Keratinocyte (primary cell): ENCODE measurements around the gene NEGR1. TPM values are rescaled to one million over a fixed set of nuclear protein-coding genes. Genes with fewer than 3 reads are reported as not detected.

ENCODE experiments used
- DNase-seq: peaks from one replicate; pipeline ENCODE4 v3.0.0-alpha.2; 2011; ENCODE audit warnings: low read depth, missing footprints, low spot score
- FAIRE-seq: peaks from 2 replicates; lab custom pipeline; 2011; peaks lifted over from hg19 to GRCh38; lab: Jason Lieb, UNC
- H2AFZ ChIP-seq: 2 replicates; pipeline ENCODE4 v1.6.0; 2012; ENCODE audit warnings: low read length, control low read depth, inconsistent platforms; ENCODE audit not compliant: control insufficient read depth
- H3K27ac ChIP-seq: 2 replicates; pipeline ENCODE4 v1.5.1; 2011; ENCODE audit warnings: low read length; ENCODE audit not compliant: control insufficient read depth, insufficient read depth
- H3K27me3 ChIP-seq: 3 replicates; pipeline ENCODE4 v1.6.0; 2011; ENCODE audit warnings: low read length; ENCODE audit not compliant: control insufficient read depth, insufficient read depth; ENCODE audit errors: extremely low read depth
- H3K36me3 ChIP-seq, 2 experiments: 2 replicates in 1 of 2; 3 replicates in 1 of 2; pipeline ENCODE4 v1.5.1; 2011; ENCODE audit warnings: low read length in 2 of 2, mild to moderate bottlenecking in 1 of 2; ENCODE audit not compliant: control insufficient read depth in 2 of 2, insufficient read depth in 2 of 2; ENCODE audit errors: extremely low read depth in 1 of 2
- H3K4me1 ChIP-seq: 3 replicates; pipeline ENCODE4 v1.5.1; 2011; ENCODE audit warnings: low read length; ENCODE audit not compliant: control insufficient read depth, insufficient read depth; ENCODE audit errors: extremely low read depth
- H3K4me2 ChIP-seq: 3 replicates; pipeline ENCODE4 v1.6.0; 2011; ENCODE audit warnings: low read depth, low read length; ENCODE audit not compliant: control insufficient read depth, insufficient read depth; ENCODE audit errors: extremely low read depth
- H3K4me3 ChIP-seq, 3 experiments: fragments of 200-600 bp in 1 of 3; sonication (generic) in 1 of 3; 2 replicates in 2 of 3; 3 replicates in 1 of 3; pipeline ENCODE4 v1.5.1; 2011 to 2016; ENCODE audit warnings: low read length in 3 of 3, mild to moderate bottlenecking in 3 of 3, control low read depth in 2 of 3, inconsistent platforms in 1 of 3, low read depth in 1 of 3, mixed read lengths in 1 of 3, mixed run types in 1 of 3, moderate library complexity in 1 of 3; ENCODE audit not compliant: control insufficient read depth in 2 of 3, insufficient read depth in 2 of 3; ENCODE audit errors: extremely low read depth in 1 of 3
- H3K79me2 ChIP-seq: 2 replicates; pipeline ENCODE4 v1.6.0; 2012; ENCODE audit warnings: low read length; ENCODE audit not compliant: control insufficient read depth, insufficient read depth
- H3K9ac ChIP-seq: 3 replicates; pipeline ENCODE4 v1.6.0; 2011; ENCODE audit warnings: low read length; ENCODE audit not compliant: control insufficient read depth, insufficient read depth; ENCODE audit errors: extremely low read depth
- H3K9me1 ChIP-seq: 3 replicates; pipeline ENCODE4 v1.6.0; 2011; ENCODE audit warnings: low read length; ENCODE audit not compliant: control insufficient read depth, insufficient read depth; ENCODE audit errors: extremely low read depth
- H3K9me3 ChIP-seq: 2 replicates; pipeline ENCODE4 v1.5.1; 2012; ENCODE audit warnings: low read depth, low read length; ENCODE audit not compliant: control insufficient read depth
- H4K20me1 ChIP-seq: 3 replicates; pipeline ENCODE4 v1.6.0; 2011; ENCODE audit warnings: low read length; ENCODE audit not compliant: control insufficient read depth, insufficient read depth; ENCODE audit errors: extremely low read depth
- CTCF ChIP-seq, 3 experiments: IDR thresholded peaks in 1 of 3; conservative IDR thresholded peaks in 1 of 3; optimal IDR thresholded peaks in 1 of 3; 2 replicates in 2 of 3; 3 replicates in 1 of 3; pipeline versions ENCODE3 to v1.5.1; 2011; ENCODE audit warnings: low read length in 3 of 3, mild to moderate bottlenecking in 3 of 3, moderate library complexity in 2 of 3, control low read depth in 1 of 3, inconsistent platforms in 1 of 3; ENCODE audit not compliant: insufficient read depth in 2 of 3; ENCODE audit errors: extremely low read depth in 1 of 3
- EZH2 ChIP-seq: IDR thresholded peaks from one replicate; pipeline ENCODE4 v1.6.1; 2012; ENCODE audit warnings: inconsistent platforms, mild to moderate bottlenecking, low read length, moderate library complexity
- dilution Hi-C: fragments of 300-500 bp; cut with MboI; formaldehyde crosslinking; loops from one replicate; pipeline ENCODE4 v1.7.0; 2020; ENCODE audit warnings: low sequenced_read_pairs; ENCODE audit not compliant: extremely low pct_ligation_motif_present
- polyA plus RNA-seq, 5 experiments: library from polyadenylated mRNA; depleted of rRNA in 3 of 5; stranded (reverse) in 3 of 5; stranded (forward) in 1 of 5; unstranded in 1 of 5; fragments of >200 nt; gene quantifications; 1 replicate in 1 of 5; 2 replicates in 3 of 5; 3 replicates in 1 of 5; pipeline versions ENCODE4 v1.2.1 to v1.2.3, GENCODE V29; 2011 to 2012; ENCODE audit warnings: missing spikeins in 2 of 5, low read depth in 1 of 5, low replicate concordance in 1 of 5

NEGR1 gene
- polyA plus RNA-seq, 1 donor (not counting 4 experiments of a cell fraction or from before 2014, with no cell fraction given) = 1.6 TPM

GRCh38 chr1:71944006-71944405, 338.3 kb downstream of the NEGR1 start:
- dilution Hi-C loops = no loop called here
- H3K4me3 ChIP-seq = no peak overlapping the region
- FAIRE-seq (no peak), DNase-seq (no peak)
- no peak overlapping the region for H3K4me2 ChIP-seq
- H3K36me3 ChIP-seq = no peaks in the 10 kb centered on the region
- no peaks in the 10 kb centered on the region for H3K79me2 ChIP-seq
- no peaks in the 10 kb centered on the region for H4K20me1 ChIP-seq
- no peaks in the 10 kb centered on the region for H3K9me1 ChIP-seq
- no peak for TF ChIP-seq CTCF (optimal IDR thresholded peaks at IDR 0.05 in 1 of 3, IDR thresholded peaks at IDR 0.05 in 1 of 3, conservative IDR thresholded peaks at IDR 0.05 in 1 of 3; ENCODE audit: extremely low read depth in 1 of 3, insufficient read depth in 2 of 3, low read length in 3 of 3)
- H3K27me3 ChIP-seq = no peaks in the 10 kb centered on the region
- no peak overlapping the region for H2AFZ ChIP-seq
- no peaks in the 10 kb centered on the region for H3K4me1 ChIP-seq
- H3K27ac ChIP-seq = no peak overlapping the region
- no peak overlapping the region for H3K9ac ChIP-seq
- no peaks in the 10 kb centered on the region for H3K9me3 ChIP-seq

GRCh38 chr1:71940261-71940660, 342.1 kb downstream of the NEGR1 start:
- Histone ChIP-seq H3K4me3 (no peak overlapping the region), H3K9me1 (no peaks in the 10 kb centered on the region), H3K4me2 (no peak overlapping the region), H3K79me2 (no peaks in the 10 kb centered on the region), H3K4me1 (no peaks in the 10 kb centered on the region), H2AFZ (no peak overlapping the region), H4K20me1 (no peaks in the 10 kb centered on the region), H3K27me3 (no peaks in the 10 kb centered on the region), H3K36me3 (no peaks in the 10 kb centered on the region), H3K9me3 (no peaks in the 10 kb centered on the region), H3K27ac (no peak overlapping the region), H3K9ac (no peak overlapping the region)
- FAIRE-seq (no peak), DNase-seq (no peak)
- dilution Hi-C loops = no loop called here
- TF ChIP-seq CTCF (optimal IDR thresholded peaks at IDR 0.05 in 1 of 3, IDR thresholded peaks at IDR 0.05 in 1 of 3, conservative IDR thresholded peaks at IDR 0.05 in 1 of 3; ENCODE audit: extremely low read depth in 1 of 3, insufficient read depth in 2 of 3, low read length in 3 of 3) = no peak
- TF ChIP-seq EZH2 = no peak
